ENCODE measurements around the gene ZBTB32. TPM values are rescaled to one million over a fixed set of nuclear protein-coding genes. Genes with fewer than 3 reads are reported as not detected.

Gene ZBTB32, protein sequence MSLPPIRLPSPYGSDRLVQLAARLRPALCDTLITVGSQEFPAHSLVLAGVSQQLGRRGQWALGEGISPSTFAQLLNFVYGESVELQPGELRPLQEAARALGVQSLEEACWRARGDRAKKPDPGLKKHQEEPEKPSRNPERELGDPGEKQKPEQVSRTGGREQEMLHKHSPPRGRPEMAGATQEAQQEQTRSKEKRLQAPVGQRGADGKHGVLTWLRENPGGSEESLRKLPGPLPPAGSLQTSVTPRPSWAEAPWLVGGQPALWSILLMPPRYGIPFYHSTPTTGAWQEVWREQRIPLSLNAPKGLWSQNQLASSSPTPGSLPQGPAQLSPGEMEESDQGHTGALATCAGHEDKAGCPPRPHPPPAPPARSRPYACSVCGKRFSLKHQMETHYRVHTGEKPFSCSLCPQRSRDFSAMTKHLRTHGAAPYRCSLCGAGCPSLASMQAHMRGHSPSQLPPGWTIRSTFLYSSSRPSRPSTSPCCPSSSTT
- not detected for total RNA-seq

GRCh38 chr19:35704218-35704617 lies at the start of gene ZBTB32:
Gene ZBTB32 (plus strand): TSS chr19:35704558. CDS start chr19:35714627, 10,069 bp downstream.

DNA sequence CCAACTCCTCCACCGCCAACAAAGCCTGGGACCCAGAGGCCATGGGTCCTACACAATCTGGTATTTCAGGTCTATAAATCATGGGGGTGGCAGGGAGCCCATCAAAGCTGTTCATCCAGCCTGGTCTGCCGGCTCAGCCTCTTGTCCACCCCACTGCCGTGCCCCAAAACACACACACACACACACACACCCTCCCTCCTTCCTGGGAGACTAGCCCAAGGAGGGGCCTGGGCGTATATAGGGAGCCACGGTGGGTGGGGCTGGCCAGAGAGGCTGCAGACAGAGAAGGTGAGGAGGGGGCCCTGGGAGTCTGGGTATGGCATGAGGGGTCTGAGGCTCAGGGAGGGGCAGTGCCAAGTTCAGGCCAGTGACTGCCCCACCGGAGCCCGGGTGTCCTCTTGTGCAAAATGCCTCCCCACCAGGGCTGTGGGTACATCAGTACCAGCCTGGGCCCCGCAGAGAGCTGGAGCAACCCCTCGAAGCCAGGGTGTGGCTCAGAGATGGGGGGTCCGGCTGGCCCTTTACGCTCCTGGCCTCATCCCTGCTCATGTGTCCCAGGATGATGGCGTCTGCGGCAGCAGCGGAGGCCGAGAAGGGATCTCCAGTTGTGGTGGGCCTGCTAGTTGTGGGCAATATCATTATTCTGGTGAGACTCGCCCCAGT lies 38.0 kb upstream of the ZBTB32 start, which contains the start of gene UPK1A:
UPK1A (plus strand) TSS at position 267 of the 663 bp plus-strand sequence; CDS start at position 563, 296 bp downstream.

GRCh38 chr19:35717665-35718344 lies 13.4 kb downstream of the ZBTB32 start, which contains the start of gene KMT2B:
Gene KMT2B (plus strand): TSS chr19:35718003. CDS start chr19:35718019, 16 bp downstream.

GRCh38 chr19:35742121-35742724 lies 37.9 kb downstream of the ZBTB32 start, which contains the start of gene IGFLR1:
Gene IGFLR1 (minus strand): TSS chr19:35742452. CDS start chr19:35741180, 1,272 bp downstream.

DNA sequence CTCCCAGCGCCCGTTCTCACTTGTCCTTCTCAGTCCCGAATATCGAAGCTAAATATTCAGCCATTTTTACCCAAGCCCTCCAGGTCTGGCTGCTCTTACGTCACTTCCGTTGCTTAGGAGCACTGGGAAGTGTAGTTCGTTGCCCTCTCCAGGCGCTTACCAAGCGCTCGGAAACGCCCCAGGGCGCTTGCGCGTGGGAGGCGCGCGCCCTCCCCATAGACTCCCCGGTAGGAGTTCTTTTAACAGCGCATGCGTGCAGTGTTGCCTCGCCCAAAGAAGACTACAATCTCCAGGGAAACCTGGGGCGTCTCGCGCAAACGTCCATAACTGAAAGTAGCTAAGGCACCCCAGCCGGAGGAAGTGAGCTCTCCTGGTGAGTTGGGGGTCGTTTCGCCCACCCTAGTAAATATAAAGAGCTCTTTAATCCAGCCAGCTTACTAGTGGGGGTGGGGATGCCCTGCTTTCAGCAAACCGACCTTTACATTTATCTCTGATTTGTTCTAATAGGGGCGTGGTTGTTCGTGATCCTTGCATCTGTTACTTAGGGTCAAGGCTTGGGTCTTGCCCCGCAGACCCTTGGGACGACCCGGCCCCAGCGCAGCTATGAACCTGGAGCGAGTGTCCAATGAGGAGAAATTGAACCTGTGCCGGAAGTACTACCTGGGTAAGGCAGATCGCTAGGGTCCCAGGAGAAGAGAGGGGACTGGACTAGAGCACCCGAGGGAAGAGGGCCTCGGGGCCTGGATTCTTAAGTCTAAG lies 41.1 kb downstream of the ZBTB32 start, which contains the start of the genes PSENEN and U2AF1L4:
PSENEN (plus strand) TSS at position 324 of the 759 bp plus-strand sequence; CDS start at position 604, 280 bp downstream.
U2AF1L4 (minus strand) TSS at position 91 of the 759 bp plus-strand sequence; CDS start at position 64, 27 bp downstream.

DNA sequence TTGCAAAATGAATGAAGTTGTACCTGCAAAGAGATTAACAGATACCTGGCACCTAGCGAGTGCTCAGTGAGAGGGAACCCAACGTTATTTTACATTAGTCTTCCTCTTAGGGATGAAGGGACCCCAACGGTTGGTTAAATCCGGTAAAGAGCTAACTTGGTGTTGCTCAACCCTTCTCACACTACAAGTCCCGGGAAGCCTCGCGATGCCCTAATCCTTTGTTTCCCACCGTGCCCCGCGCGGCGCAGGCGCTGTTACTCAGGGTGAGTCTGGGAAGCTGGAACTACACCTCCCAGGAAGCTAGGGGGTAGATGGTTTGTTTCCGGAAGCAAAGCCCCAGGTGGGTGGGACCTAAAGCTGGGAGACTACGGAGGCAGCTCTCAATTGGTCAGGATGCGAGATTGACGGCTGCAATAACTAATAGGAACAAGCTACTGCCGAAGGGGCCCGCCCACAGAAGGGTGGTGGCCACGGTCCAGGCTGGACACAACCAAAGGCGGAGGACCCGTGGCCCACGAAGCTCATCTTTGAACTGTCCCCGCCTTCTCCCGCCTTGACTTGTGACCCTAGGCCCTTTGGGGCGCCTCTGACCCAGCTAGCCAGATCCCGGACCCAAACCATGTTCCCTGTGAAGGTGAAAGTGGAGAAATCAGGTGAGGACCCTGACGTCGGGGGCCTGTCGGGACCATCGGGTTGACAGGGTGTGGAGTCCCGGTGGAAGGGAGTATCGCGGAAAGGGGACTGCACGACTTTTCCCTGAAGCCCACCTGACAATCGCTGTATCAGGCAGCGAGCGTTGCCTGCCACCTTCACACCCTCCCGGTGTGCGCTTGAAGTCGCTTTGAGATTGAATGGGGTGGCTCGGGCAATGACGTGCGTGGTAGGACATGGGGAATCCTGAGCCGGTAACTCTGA lies 44.0 kb downstream of the ZBTB32 start, which contains the start of gene LIN37:
LIN37 (plus strand) TSS at position 471 of the 915 bp plus-strand sequence; CDS start at position 620, 149 bp downstream.

GRCh38 chr19:35756377-35757230 lies 52.2 kb downstream of the ZBTB32 start, which contains the start of gene HSPB6:
Gene HSPB6 (minus strand): TSS chr19:35757029. CDS start chr19:35757008, 21 bp downstream.

DNA sequence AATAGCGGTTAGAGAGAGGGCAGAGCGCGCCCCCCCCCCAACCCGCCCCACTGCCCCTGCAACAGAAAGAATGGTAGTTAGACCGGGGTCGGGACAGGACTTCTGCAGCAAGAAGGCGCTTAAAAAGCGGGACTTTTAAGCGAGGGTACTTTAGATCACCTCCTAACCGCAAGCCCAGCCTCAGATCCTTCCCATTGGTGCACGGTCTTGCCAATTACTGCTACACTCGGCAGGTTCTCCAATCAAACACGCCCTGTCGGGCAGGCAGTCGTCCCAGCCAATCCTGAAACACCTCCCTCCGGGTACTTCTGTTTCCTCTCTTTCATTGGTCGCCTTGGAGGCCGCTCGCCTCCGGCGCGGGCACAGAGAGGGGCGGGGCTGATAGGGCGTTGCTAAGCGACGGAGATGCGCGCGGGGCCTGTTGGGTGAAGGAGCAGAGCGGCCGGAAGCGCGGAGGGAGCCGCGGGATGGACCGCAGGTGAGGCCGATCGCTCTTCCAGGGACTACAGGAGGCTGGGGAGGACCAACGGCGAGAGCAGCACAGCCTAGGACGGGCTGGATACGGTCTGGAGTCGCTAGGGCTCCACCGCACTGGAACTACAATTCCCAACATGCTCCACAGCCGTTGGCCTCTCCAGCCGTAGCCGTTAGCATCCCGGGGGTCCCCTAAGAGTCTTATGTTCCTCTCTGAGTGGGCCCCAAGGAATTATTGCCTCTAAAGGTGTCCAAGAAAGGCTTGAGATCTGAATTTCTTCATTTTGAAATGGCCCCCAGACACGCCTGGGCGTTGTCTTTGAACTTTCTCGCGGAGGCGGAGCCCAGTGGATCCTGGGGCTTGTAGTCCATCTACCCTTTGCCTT lies 53.6 kb downstream of the ZBTB32 start, which contains the start of gene PROSER3:
PROSER3 (plus strand) TSS at position 428 of the 860 bp plus-strand sequence; CDS start at position 468, 40 bp downstream.

Other genes starting within 250 kb of the ZBTB32 start
- gene KRTDAP, start 214.1 kb upstream of the ZBTB32 start, total RNA-seq: not detected
- 31.8 TPM for gene DMKN, start 190.9 kb upstream of the ZBTB32 start, total RNA-seq
- gene SBSN, start 176.2 kb upstream of the ZBTB32 start, total RNA-seq: 0.93 TPM
- 0.38 TPM for gene GAPDHS, start 171.1 kb upstream of the ZBTB32 start, total RNA-seq
- 49.3 TPM for gene TMEM147, start 158.9 kb upstream of the ZBTB32 start, total RNA-seq
- not detected for gene ATP4A, start 140.9 kb upstream of the ZBTB32 start, total RNA-seq
- gene PMIS2, start 118.4 kb upstream of the ZBTB32 start, total RNA-seq: not detected
- gene HAUS5, start 91.8 kb upstream of the ZBTB32 start, total RNA-seq: 13.6 TPM
- gene RBM42, start 75.5 kb upstream of the ZBTB32 start, total RNA-seq: 42.9 TPM
- gene ETV2, start 62.8 kb upstream of the ZBTB32 start, total RNA-seq: not detected
- 239 TPM for gene COX6B1, start 56.2 kb upstream of the ZBTB32 start, total RNA-seq
- gene UPK1A, start 38.0 kb upstream of the ZBTB32 start, total RNA-seq: not detected
- gene KMT2B, start 13.4 kb downstream of the ZBTB32 start, total RNA-seq: 26.9 TPM
- gene IGFLR1, start 37.9 kb downstream of the ZBTB32 start, total RNA-seq: 2.6 TPM
- gene U2AF1L4, start 40.9 kb downstream of the ZBTB32 start, total RNA-seq: 13.8 TPM
- 12.8 TPM for gene PSENEN, start 41.1 kb downstream of the ZBTB32 start, total RNA-seq
- gene LIN37, start 44.0 kb downstream of the ZBTB32 start, total RNA-seq: 11.6 TPM
- 14.9 TPM for gene HSPB6, start 52.5 kb downstream of the ZBTB32 start, total RNA-seq
- 7.8 TPM for gene PROSER3, start 53.6 kb downstream of the ZBTB32 start, total RNA-seq
- 89.9 TPM for gene ARHGAP33, start 71.0 kb downstream of the ZBTB32 start, total RNA-seq
- gene PRODH2, start 108.3 kb downstream of the ZBTB32 start, total RNA-seq: 0.27 TPM
- 2.7 TPM for gene NPHS1, start 147.9 kb downstream of the ZBTB32 start, total RNA-seq
- gene KIRREL2, start 152.4 kb downstream of the ZBTB32 start, total RNA-seq: 11.2 TPM
- gene APLP1, start 164.0 kb downstream of the ZBTB32 start, total RNA-seq: 106 TPM
- 6.8 TPM for gene NFKBID, start 196.0 kb downstream of the ZBTB32 start, total RNA-seq
- not detected for gene HCST, start 198.0 kb downstream of the ZBTB32 start, total RNA-seq
- 10.4 TPM for gene TYROBP, start 203.7 kb downstream of the ZBTB32 start, total RNA-seq
- gene LRFN3, start 231.8 kb downstream of the ZBTB32 start, total RNA-seq: 5.4 TPM